Activated B cell treated with CpG ODN at 0.5 μM for 24 hours (primary cell): ENCODE data around the gene IARS2. TPM values are rescaled to one million over a fixed set of nuclear protein-coding genes. Genes with fewer than 3 reads are reported as not detected.

Experiments used
- ATAC-seq: fragments of 200-7000 bp; cut with Tn5 transposase; one replicate; pipeline ENCODE4 v1.10.0; 2021; ENCODE audit warnings: low read depth, mild to moderate bottlenecking, moderate library complexity
- CTCF ChIA-PET: fragments of 350-600 bp; sonication (Branson Sonifier 250); formaldehyde crosslinking; loops from one replicate; lab custom pipeline; 2021; ENCODE audit warnings: antibody characterized with exemption; lab: Charles Lee
- POLR2A ChIA-PET: fragments of 350-600 bp; sonication (Branson Sonifier 250); formaldehyde crosslinking; loops from one replicate; lab custom pipeline; 2021; ENCODE audit warnings: antibody characterized with exemption; lab: Charles Lee
- DNase-seq: peaks from one replicate; pipeline ENCODE4 v3.0.0; 2022
- H3K27ac Mint-ChIP-seq: one replicate; pipeline ENCODE4 v1.8.0; 2020; ENCODE audit warnings: mixed read lengths
- H3K27me3 Mint-ChIP-seq: one replicate; pipeline ENCODE4 v1.8.0; 2021; ENCODE audit warnings: mixed read lengths
- H3K36me3 Mint-ChIP-seq: one replicate; pipeline ENCODE4 v1.8.0; 2021; ENCODE audit warnings: low read depth, mixed read lengths
- H3K4me1 Mint-ChIP-seq: one replicate; pipeline ENCODE4 v1.8.0; 2021; ENCODE audit warnings: mixed read lengths
- H3K4me3 Mint-ChIP-seq: one replicate; pipeline ENCODE4 v1.8.0; 2020; ENCODE audit warnings: mild to moderate bottlenecking, mixed read lengths
- H3K9me3 Mint-ChIP-seq: one replicate; pipeline ENCODE4 v1.8.0; 2020; ENCODE audit warnings: mixed read lengths
- intact Hi-C: fragments of 100-400 bp; cut with micrococcal nuclease; formaldehyde crosslinking; loops from one replicate; pipeline ENCODE4 v1.15.1; 2024
- total RNA-seq: library from RNA; stranded (reverse); gene quantifications from 2 replicates; pipeline ENCODE4 v1.2.3, GENCODE V29; 2022
- TF ChIP-seq, protein P1 (sequence below): fragments of 200-600 bp; IDR thresholded peaks from one replicate; pipeline ENCODE4 v1.8.0; 2022; ENCODE audit warnings: antibody characterized with exemption, mild to moderate bottlenecking

IARS2 gene
- total RNA-seq, 1 donor from 2014 or later = 41.9 TPM

- no peak overlapping the region for H3K27ac Mint-ChIP-seq
- no peak overlapping the region for H3K4me3 Mint-ChIP-seq
- no peak for DNase-seq
- ATAC-seq = no peak
- no peaks in the 10 kb centered on the region for H3K9me3 Mint-ChIP-seq
- no peaks in the 10 kb centered on the region for H3K4me1 Mint-ChIP-seq
- TF ChIP-seq, protein P1, sequence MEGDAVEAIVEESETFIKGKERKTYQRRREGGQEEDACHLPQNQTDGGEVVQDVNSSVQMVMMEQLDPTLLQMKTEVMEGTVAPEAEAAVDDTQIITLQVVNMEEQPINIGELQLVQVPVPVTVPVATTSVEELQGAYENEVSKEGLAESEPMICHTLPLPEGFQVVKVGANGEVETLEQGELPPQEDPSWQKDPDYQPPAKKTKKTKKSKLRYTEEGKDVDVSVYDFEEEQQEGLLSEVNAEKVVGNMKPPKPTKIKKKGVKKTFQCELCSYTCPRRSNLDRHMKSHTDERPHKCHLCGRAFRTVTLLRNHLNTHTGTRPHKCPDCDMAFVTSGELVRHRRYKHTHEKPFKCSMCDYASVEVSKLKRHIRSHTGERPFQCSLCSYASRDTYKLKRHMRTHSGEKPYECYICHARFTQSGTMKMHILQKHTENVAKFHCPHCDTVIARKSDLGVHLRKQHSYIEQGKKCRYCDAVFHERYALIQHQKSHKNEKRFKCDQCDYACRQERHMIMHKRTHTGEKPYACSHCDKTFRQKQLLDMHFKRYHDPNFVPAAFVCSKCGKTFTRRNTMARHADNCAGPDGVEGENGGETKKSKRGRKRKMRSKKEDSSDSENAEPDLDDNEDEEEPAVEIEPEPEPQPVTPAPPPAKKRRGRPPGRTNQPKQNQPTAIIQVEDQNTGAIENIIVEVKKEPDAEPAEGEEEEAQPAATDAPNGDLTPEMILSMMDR = no peak
- ChIA-PET CTCF (no interaction called here), POLR2A (no interaction called here)
- intact Hi-C loops = no loop called here
- H3K36me3 Mint-ChIP-seq = peaks cover 70% of the 10 kb centered on the region
- no peaks in the 10 kb centered on the region for H3K27me3 Mint-ChIP-seq
These were observed 88.7 kb downstream of the IARS2 start for GRCh38 chr1:220182656-220183055.

DNA sequence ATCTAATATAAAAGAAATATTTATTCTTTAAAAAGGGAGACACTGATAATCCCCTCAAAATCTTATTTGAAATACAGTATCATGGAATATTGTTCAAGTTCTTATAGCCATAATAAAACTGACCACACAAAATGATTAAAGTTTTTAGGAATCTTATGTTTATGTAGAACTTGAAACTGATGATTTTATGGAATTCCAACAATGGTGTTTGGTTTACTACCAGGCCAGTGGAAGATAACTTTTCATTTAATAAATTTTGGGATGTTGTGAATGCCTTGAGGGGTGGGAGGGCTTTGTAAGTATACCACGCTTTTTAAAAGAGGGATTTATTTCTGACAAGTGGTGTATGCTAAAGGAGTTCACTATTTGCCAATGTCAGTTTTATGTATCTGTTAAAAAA, 90.6 kb downstream of the IARS2 start:
- DNase-seq = no peak
- ChIA-PET CTCF (no interaction called here), POLR2A (no interaction called here)
- Mint-ChIP-seq H3K27me3 (no peaks in the 10 kb centered on the region), H3K4me3 (no peak overlapping the region), H3K9me3 (no peaks in the 10 kb centered on the region), H3K36me3 (peaks cover 69% of the 10 kb centered on the region), H3K4me1 (no peaks in the 10 kb centered on the region), H3K27ac (no peak overlapping the region)
- ATAC-seq = no peak
- TF ChIP-seq, protein P1 = no peak
- intact Hi-C loops = no loop called here

DNA sequence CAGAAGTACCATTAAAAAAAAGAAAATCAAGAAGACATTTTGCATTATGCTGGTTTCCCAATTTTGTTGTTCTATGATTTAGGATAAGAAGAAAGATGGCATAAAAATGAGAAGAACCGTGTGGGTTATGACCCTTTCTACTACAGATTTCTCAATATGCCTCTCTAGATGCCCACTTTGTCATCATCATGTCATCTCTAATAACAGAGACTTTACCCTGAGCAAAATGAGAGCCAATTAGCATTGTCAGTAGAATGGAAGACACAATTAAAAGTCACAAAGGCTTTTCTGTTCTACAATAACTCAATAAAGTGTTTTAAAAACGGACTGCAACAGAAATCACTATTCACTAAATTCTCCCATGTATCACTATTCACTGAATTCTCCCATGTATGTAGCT, 92.8 kb downstream of the IARS2 start:
- Mint-ChIP-seq H3K4me1 (no peaks in the 10 kb centered on the region), H3K9me3 (no peaks in the 10 kb centered on the region), H3K36me3 (peaks cover 65% of the 10 kb centered on the region), H3K4me3 (no peak overlapping the region), H3K27ac (no peak overlapping the region), H3K27me3 (no peaks in the 10 kb centered on the region)
- ChIA-PET POLR2A (no interaction called here), CTCF (interaction anchor here (1.1 to 1.4 kb wide), 4 partner anchors 9 to 546 kb away, joined by 3 to 4 read pairs (median 4); no protein-coding TSS in a partner anchor)
- intact Hi-C loops = no loop called here
- DNase-seq (no peak), ATAC-seq (no peak)
- TF ChIP-seq, protein P1 = no peak

DNA sequence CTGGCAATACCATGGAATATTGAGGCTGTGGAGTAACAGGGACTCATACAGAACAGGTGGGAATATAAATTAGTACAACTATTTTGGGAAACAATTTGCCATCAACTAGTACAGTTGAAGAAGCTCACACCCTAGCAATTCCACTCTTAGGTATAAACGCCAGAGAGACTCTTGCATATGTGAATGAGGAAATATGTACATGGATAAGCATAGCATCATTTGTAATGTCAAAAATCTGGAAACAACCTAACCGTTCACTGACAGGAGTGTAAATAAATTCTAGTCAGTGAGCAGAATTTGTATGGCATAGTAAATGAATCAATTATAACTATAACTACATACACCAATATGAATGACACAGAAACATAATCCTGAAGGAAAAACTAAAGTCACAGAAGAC, 94.6 kb downstream of the IARS2 start:
- CTCF ChIA-PET = interaction anchor here (0.6 to 2.5 kb wide), 3 partner anchors 24 to 545 kb away, joined by 3 to 14 read pairs (median 5); no protein-coding TSS in a partner anchor
- H3K4me1 Mint-ChIP-seq = no peaks in the 10 kb centered on the region
- POLR2A ChIA-PET = no interaction called here
- H3K4me3 Mint-ChIP-seq = no peak overlapping the region
- peaks cover 67% of the 10 kb centered on the region for H3K36me3 Mint-ChIP-seq
- intact Hi-C loops = no loop called here
- ATAC-seq = no peak
- no peak overlapping the region for H3K27ac Mint-ChIP-seq
- no peaks in the 10 kb centered on the region for H3K27me3 Mint-ChIP-seq
- DNase-seq = no peak
- no peaks in the 10 kb centered on the region for H3K9me3 Mint-ChIP-seq
- TF ChIP-seq, protein P1 = no peak

DNA sequence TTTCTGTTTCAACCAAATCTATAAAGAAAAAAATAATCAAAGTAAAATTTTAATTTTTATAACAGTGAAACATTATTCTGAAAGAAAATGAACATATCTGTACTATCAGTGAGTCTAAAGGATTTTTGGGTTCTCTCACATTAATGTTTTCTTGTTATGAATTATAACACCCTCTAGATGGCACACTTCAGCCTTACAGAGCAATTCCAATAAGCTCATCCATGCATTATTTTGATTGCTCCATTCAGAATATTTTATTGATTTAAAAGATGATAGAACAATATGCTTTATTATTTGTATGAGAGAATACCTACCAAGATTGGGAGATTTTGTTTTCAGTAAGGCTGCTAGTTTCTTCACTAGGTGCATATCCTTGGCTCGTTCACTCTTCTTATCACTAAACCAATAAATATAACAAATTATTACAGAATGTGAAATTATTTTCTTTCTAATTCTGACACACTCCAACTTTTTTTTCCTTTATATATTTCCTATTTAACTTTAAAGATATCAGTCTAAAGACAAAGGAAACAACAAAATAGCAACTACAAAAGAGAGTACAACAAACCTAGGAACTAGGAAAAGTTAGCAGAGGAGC, 95.9 kb downstream of the IARS2 start:
- DNase-seq (no peak), ATAC-seq (no peak)
- TF ChIP-seq, protein P1 = no peak
- Mint-ChIP-seq H3K4me3 (no peak overlapping the region), H3K4me1 (no peaks in the 10 kb centered on the region), H3K27ac (no peak overlapping the region), H3K27me3 (no peaks in the 10 kb centered on the region), H3K36me3 (peaks cover 73% of the 10 kb centered on the region), H3K9me3 (no peaks in the 10 kb centered on the region)
- ChIA-PET CTCF (interaction anchor here (0.6 to 2.8 kb wide), 7 partner anchors 9 to 587 kb away, joined by 3 to 16 read pairs (median 5); no protein-coding TSS in a partner anchor), POLR2A (interaction anchor here (0.6 kb wide), 1 partner anchor 142 kb away, joined by 3 read pairs; no protein-coding TSS in a partner anchor)
- intact Hi-C loops = loop anchor here (1.0 kb wide), 1 partner anchor 586 kb away; no protein-coding TSS in a partner anchor
